BJ (cell line): ENCODE data around the gene WDR70. TPM values are rescaled to one million over a fixed set of nuclear protein-coding genes. Genes with fewer than 3 reads are reported as not detected.

Experiments used
- CTCF ChIA-PET: fragments of 350-600 bp; formaldehyde crosslinking; extraction: SDS; loops from one replicate; lab custom pipeline; 2021; ENCODE audit warnings: antibody characterized with exemption, inconsistent platforms; lab: Yijun Ruan, JAX
- POLR2A ChIA-PET: fragments of 300-600 bp; sonication (Branson Sonifier 250); formaldehyde crosslinking; extraction: SDS; loops from one replicate; lab custom pipeline; 2021; ENCODE audit warnings: antibody characterized with exemption; lab: Charles Lee
- DNase-seq: peaks from one replicate; pipeline ENCODE4 v3.0.0-alpha.2; 2011; ENCODE audit warnings: low read depth
- H3K27me3 ChIP-seq: 2 replicates; pipeline ENCODE4 v1.6.0; 2011; ENCODE audit warnings: low read length; ENCODE audit not compliant: control insufficient read depth, insufficient read depth
- H3K36me3 ChIP-seq: 2 replicates; pipeline ENCODE4 v1.5.1; 2011; ENCODE audit warnings: low read length; ENCODE audit not compliant: control insufficient read depth, insufficient read depth
- H3K4me3 ChIP-seq: 2 replicates; pipeline ENCODE4 v1.5.1; 2011; ENCODE audit warnings: low read depth, mild to moderate bottlenecking, control low read depth, low read length
- polyA plus RNA-seq: library from polyadenylated mRNA; depleted of rRNA; stranded (reverse); fragments of >200 nt; gene quantifications from 2 replicates; pipeline ENCODE4 v1.2.3, GENCODE V29; 2011
- TF ChIP-seq, protein P1 (sequence below): IDR thresholded peaks from 2 replicates; pipeline ENCODE4 v1.5.1; 2011; ENCODE audit warnings: low read depth, mild to moderate bottlenecking, control low read depth, inconsistent platforms, low read length, moderate library complexity; ENCODE audit not compliant: insufficient read depth

The WDR70 gene
- polyA plus RNA-seq, 1 experiment, result 14.0 TPM

DNA sequence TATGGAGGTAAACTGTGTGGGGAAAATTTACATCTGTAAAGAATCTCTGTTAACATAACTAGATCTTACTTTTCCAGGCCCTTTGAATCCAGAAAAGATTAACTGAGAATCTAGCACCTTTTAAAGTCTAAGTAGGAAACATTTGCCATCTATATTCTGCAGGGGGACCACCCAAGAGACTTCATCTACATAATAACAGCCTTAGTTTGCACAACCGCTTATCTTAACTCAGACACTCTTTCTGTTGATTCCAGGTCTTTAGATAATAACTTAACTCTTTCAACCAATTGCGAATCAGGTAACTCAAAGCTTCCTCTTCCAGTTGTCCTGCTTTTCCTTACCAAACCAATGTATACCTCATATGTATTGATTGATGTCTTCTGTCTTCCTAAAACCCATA, 407.3 kb downstream of the WDR70 start:
- POLR2A ChIA-PET, result no interaction called here
- TF ChIP-seq, protein P1, sequence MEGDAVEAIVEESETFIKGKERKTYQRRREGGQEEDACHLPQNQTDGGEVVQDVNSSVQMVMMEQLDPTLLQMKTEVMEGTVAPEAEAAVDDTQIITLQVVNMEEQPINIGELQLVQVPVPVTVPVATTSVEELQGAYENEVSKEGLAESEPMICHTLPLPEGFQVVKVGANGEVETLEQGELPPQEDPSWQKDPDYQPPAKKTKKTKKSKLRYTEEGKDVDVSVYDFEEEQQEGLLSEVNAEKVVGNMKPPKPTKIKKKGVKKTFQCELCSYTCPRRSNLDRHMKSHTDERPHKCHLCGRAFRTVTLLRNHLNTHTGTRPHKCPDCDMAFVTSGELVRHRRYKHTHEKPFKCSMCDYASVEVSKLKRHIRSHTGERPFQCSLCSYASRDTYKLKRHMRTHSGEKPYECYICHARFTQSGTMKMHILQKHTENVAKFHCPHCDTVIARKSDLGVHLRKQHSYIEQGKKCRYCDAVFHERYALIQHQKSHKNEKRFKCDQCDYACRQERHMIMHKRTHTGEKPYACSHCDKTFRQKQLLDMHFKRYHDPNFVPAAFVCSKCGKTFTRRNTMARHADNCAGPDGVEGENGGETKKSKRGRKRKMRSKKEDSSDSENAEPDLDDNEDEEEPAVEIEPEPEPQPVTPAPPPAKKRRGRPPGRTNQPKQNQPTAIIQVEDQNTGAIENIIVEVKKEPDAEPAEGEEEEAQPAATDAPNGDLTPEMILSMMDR, result no peak
- CTCF ChIA-PET, result interaction anchor here (1.1 kb wide), 2 partner anchors 22 to 406 kb away, joined by 3 to 5 read pairs; no protein-coding TSS in a partner anchor
- Histone ChIP-seq H3K27me3 (no peaks in the 10 kb centered on the region), H3K4me3 (no peak overlapping the region), H3K36me3 (no peaks in the 10 kb centered on the region)
- no peak for DNase-seq

DNA sequence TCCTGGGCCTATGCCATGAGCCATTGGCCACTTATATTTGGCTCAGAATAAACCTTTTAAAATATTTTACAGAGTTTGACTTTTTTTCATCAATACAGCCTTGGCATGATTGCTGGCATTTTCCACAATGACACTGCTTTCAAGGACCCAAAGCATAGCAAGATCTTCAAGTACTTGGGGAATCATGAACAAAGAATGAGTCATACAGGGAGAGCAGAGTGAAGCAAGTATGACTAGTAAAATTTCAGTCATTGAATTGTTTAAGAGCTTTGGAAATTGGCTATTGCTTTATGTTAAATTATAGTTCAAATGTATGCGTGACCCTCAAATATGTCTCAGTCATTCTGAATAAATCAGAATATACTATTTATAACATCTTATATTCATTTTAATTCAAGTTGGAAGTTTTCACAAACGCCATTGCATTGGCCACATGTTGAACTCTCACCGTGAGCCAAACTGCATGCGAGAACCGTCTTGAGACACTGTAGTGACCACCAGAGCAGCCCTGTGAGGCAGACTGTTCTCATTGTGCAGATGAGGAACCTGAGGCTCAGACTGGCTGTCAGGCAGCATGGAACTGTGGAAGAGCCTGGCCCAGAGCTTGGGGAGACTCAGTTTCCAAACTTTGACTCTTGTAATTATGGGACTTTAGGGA, 407.9 kb downstream of the WDR70 start:
- ChIA-PET POLR2A (no interaction called here), CTCF (interaction anchor here (0.9 to 1.1 kb wide), 3 partner anchors 8 to 405 kb away, joined by 3 to 5 read pairs (median 3); no protein-coding TSS in a partner anchor)
- Histone ChIP-seq H3K27me3 (no peaks in the 10 kb centered on the region), H3K4me3 (no peak overlapping the region), H3K36me3 (no peaks in the 10 kb centered on the region)
- TF ChIP-seq, protein P1, result no peak
- no peak for DNase-seq

DNA sequence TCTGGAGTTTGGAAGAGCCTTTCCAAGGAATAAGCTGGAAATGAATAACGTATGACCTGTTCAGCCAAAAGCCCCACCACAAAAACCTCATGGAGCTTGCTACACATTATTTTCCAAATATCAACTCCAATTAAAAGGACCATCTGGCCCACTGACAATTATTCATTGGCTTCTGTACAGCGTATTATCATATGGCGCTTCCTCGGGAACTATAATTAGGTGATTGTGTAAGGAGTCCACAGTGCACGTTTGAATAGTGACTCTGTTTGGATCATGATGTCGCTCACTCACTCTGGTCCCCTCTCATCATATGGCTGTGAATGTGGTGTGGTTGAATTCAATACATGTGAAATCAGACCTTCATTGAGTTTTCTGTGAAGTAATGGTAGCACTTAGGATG, 408.6 kb downstream of the WDR70 start:
- DNase-seq, result no peak
- CTCF ChIA-PET, result interaction anchor here (0.9 to 1.1 kb wide), 2 partner anchors 9 to 21 kb away, joined by 3 read pairs; no protein-coding TSS in a partner anchor
- TF ChIP-seq, protein P1, result no peak

DNA sequence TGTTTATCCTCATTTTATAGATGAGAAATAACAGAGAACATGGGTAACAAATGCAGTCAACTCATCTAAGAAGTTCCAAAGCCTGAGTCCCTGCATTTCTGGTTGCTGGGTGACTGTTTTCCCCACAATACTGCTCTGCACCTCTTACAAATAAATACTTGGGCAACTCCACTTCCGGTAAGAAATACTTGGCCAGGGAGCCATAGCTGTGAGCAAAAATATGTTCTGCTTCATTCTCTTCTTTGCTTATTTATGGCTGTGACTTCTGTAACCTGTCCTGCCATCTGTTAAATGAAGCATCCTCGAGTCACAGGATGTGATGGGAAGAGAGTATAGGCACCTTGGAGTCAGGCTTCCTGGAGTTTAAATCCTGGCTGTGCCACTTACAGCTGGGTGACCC, 410.9 kb downstream of the WDR70 start:
- TF ChIP-seq, protein P1, result no peak
- peak; percentile 62 for DNase-seq
- CTCF ChIA-PET, result no interaction called here
- Histone ChIP-seq H3K27me3 (no peaks in the 10 kb centered on the region), H3K4me3 (no peak overlapping the region), H3K36me3 (no peaks in the 10 kb centered on the region)
- POLR2A ChIA-PET, result no interaction called here

More for the DNA sequence above, 408.6 kb downstream of the WDR70 start:
- Histone ChIP-seq H3K36me3 (no peaks in the 10 kb centered on the region), H3K4me3 (no peak overlapping the region), H3K27me3 (no peaks in the 10 kb centered on the region)
- POLR2A ChIA-PET, result no interaction called here

DNA sequence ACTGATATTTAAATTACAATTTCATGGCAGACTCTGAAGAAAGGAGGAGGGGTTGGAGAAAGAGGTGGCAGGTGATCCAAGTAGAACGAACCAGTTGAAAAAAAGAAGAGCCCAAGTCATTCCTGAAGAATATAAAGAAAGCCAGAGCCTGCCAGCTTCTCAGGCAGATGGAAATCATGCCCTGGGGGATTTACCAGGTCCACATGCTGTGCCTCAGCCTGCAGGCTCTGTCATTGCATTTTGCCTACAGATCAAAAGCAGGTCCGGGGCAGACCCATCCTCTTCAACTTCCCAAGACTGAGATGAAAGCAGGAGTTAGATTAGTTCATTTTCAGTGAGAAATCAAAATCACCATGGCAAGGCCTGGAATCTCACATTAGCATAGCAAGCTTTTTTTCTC, 412.2 kb downstream of the WDR70 start:
- ChIA-PET POLR2A (no interaction called here), CTCF (interaction anchor here (0.8 to 1.1 kb wide), 2 partner anchors 8 to 33 kb away, joined by 3 read pairs; no protein-coding TSS in a partner anchor)
- no peak overlapping the region for H3K4me3 ChIP-seq
- TF ChIP-seq, protein P1, result no peak
- no peaks in the 10 kb centered on the region for H3K27me3 ChIP-seq
- DNase-seq, result no peak
- H3K36me3 ChIP-seq, result no peaks in the 10 kb centered on the region
